Endothelial cell of umbilical vein (primary cell): ENCODE results near the gene PPM1L. TPM values are rescaled to one million over a fixed set of nuclear protein-coding genes. Genes with fewer than 3 reads are reported as not detected.
"Not testable (repeated sequence)": the region's sequence is repeated elsewhere in the genome, so short reads cannot be mapped to it uniquely, and the experiment has no call there.

Experiments used
- BruUV-seq: library from RNA; stranded (reverse); fragments of 400-500 nt; replicated peaks from 2 replicates; lab custom pipeline; 2021; lab: Mats Ljungman, UMichigan
- CTCF ChIA-PET: fragments of 300-600, 350-600 bp; sonication (Branson Sonifier 250); formaldehyde crosslinking; loops from one replicate; lab custom pipeline; 2021; ENCODE audit warnings: antibody characterized with exemption, inconsistent platforms; lab: Charles Lee
- POLR2A ChIA-PET: fragments of 300-600, 350-600 bp; sonication (Branson Sonifier 250); formaldehyde crosslinking; loops from one replicate; lab custom pipeline; 2021; ENCODE audit warnings: antibody characterized with exemption, inconsistent platforms; lab: Charles Lee
- DNase-seq: peaks from one replicate; pipeline ENCODE4 v3.0.0-alpha.2; 2011; ENCODE audit warnings: low read depth, low spot score
- FAIRE-seq: peaks from 2 replicates; lab custom pipeline; 2011; peaks lifted over from hg19 to GRCh38; lab: Jason Lieb, UNC
- H2AFZ ChIP-seq: 2 replicates; pipeline ENCODE4 v1.6.0; 2012; ENCODE audit warnings: low read depth, low read length, control low read depth, inconsistent platforms
- H3K27ac ChIP-seq: 2 replicates; pipeline ENCODE4 v1.5.1; 2011; ENCODE audit warnings: low read depth, mild to moderate bottlenecking, control low read depth, low read length, moderate library complexity; ENCODE audit not compliant: insufficient read depth
- H3K27me3 ChIP-seq, 2 experiments: 2 replicates each; pipeline versions ENCODE4 v1.6.0 to v1.6.1; 2011; ENCODE audit warnings: low read length in 2 of 2, mixed read lengths in 1 of 2; ENCODE audit not compliant: control insufficient read depth in 2 of 2, insufficient read depth in 2 of 2
- H3K36me3 ChIP-seq, 2 experiments: 2 replicates in 1 of 2; 3 replicates in 1 of 2; pipeline ENCODE4 v1.5.1; 2011; ENCODE audit warnings: low read length in 2 of 2, mild to moderate bottlenecking in 1 of 2, moderate library complexity in 1 of 2; ENCODE audit not compliant: control insufficient read depth in 2 of 2, insufficient read depth in 2 of 2; ENCODE audit errors: extremely low read depth in 1 of 2
- H3K4me1 ChIP-seq: 3 replicates; pipeline ENCODE4 v1.5.1; 2011; ENCODE audit warnings: mild to moderate bottlenecking, low read length; ENCODE audit not compliant: control insufficient read depth, insufficient read depth; ENCODE audit errors: extremely low read depth
- H3K4me2 ChIP-seq: 2 replicates; pipeline ENCODE4 v1.6.1; 2011; ENCODE audit warnings: low read length, control low read depth, mixed read lengths; ENCODE audit not compliant: insufficient read depth
- H3K4me3 ChIP-seq, 3 experiments: fragments of 200-600 bp in 1 of 3; sonication (generic), shearing (Covaris generic) in 1 of 3; replicated peaks in 1 of 3; 2 replicates each; pipeline ENCODE4 v1.5.1; 2011 to 2016; ENCODE audit warnings: control low read depth in 3 of 3, low read length in 3 of 3, mild to moderate bottlenecking in 2 of 3, inconsistent platforms in 1 of 3, low read depth in 1 of 3, moderate library complexity in 1 of 3; ENCODE audit not compliant: insufficient read depth in 1 of 3
- H3K79me2 ChIP-seq: 2 replicates; pipeline ENCODE4 v1.6.0; 2012; ENCODE audit warnings: low read length, inconsistent platforms; ENCODE audit not compliant: control insufficient read depth, insufficient read depth
- H3K9ac ChIP-seq: replicated peaks from 2 replicates; pipeline ENCODE3; 2011; ENCODE audit warnings: low read length, control low read depth; ENCODE audit not compliant: insufficient read depth; ENCODE audit errors: extremely low read depth
- H3K9me1 ChIP-seq: replicated peaks from 3 replicates; pipeline ENCODE4 v1.6.0; 2011; ENCODE audit warnings: mild to moderate bottlenecking, low read length; ENCODE audit not compliant: control insufficient read depth, insufficient read depth; ENCODE audit errors: extremely low read depth
- H3K9me3 ChIP-seq: replicated peaks from 2 replicates; pipeline ENCODE4 v1.5.1; 2012; ENCODE audit warnings: low read length, inconsistent platforms; ENCODE audit not compliant: control insufficient read depth, insufficient read depth
- H4K20me1 ChIP-seq: replicated peaks from 2 replicates; pipeline ENCODE3; 2011; ENCODE audit warnings: mild to moderate bottlenecking, low read length; ENCODE audit not compliant: control insufficient read depth, insufficient read depth; ENCODE audit errors: extremely low read depth
- EZH2 ChIP-seq: IDR thresholded peaks from 2 replicates; pipeline ENCODE4 v1.6.1; 2012; ENCODE audit warnings: borderline replicate concordance, low read depth, mild to moderate bottlenecking, moderate library complexity, low read length, inconsistent platforms; ENCODE audit not compliant: severe bottlenecking
- FOS ChIP-seq: IDR thresholded peaks from 2 replicates; pipeline ENCODE4 v1.6.1; 2011; ENCODE audit warnings: mild to moderate bottlenecking, low read length, moderate library complexity, borderline replicate concordance; ENCODE audit not compliant: insufficient read depth
- GATA2 ChIP-seq: IDR thresholded peaks from 2 replicates; pipeline ENCODE4 v1.7.0; 2011; ENCODE audit warnings: low read depth, mild to moderate bottlenecking, moderate library complexity, mixed read lengths, low read length; ENCODE audit not compliant: insufficient read length, insufficient read depth
- JUN ChIP-seq: IDR thresholded peaks from 2 replicates; pipeline ENCODE4 v1.6.1; 2011; ENCODE audit warnings: borderline replicate concordance, low read depth; ENCODE audit not compliant: insufficient read length, insufficient read depth
- MYC ChIP-seq: IDR thresholded peaks from one replicate; pipeline ENCODE4 v1.6.1; 2011; ENCODE audit warnings: mild to moderate bottlenecking, low read depth, low read length
- POLR2A ChIP-seq: IDR thresholded peaks from 2 replicates; pipeline ENCODE4 v1.6.1; 2012; ENCODE audit warnings: low read depth, mild to moderate bottlenecking, control low read depth, low read length
- POLR2AphosphoS5 ChIP-seq: IDR thresholded peaks from 2 replicates; pipeline ENCODE4 v1.6.1; 2012; ENCODE audit warnings: low read depth, mild to moderate bottlenecking, control low read depth, low read length, moderate library complexity; ENCODE audit not compliant: insufficient read depth
- dilution Hi-C: fragments of 300-500 bp; cut with MboI; formaldehyde crosslinking; loops from one replicate; pipeline ENCODE4 v1.15.0; 2019; ENCODE audit warnings: low sequenced_read_pairs; ENCODE audit not compliant: extremely low pct_ligation_motif_present
- intact Hi-C: fragments of 100-400 bp; cut with micrococcal nuclease; formaldehyde crosslinking; loops from one replicate; pipeline ENCODE4 v1.10.0; 2022
- polyA plus RNA-seq, 4 experiments: library from polyadenylated mRNA; depleted of rRNA in 3 of 4; stranded (reverse) in 3 of 4; unstranded in 1 of 4; fragments of >200 nt; gene quantifications; 2 replicates each; pipeline versions ENCODE4 v1.2.1 to v1.2.3, GENCODE V29; 2011 to 2012; ENCODE audit warnings: missing spikeins in 1 of 4
- total RNA-seq: library from RNA; stranded (reverse); gene quantifications from 2 replicates; pipeline ENCODE4 v1.2.3, GENCODE V29; 2021
- TF ChIP-seq, protein P1 (sequence below): IDR thresholded peaks from 2 replicates; pipeline ENCODE4 v1.6.1; 2011; ENCODE audit not compliant: insufficient read depth, insufficient read length
- TF ChIP-seq, protein P2 (sequence below), 2 donors: IDR thresholded peaks; 1 replicate in 1 of 2; 2 replicates in 1 of 2; pipeline ENCODE4 v1.5.1; 2011; ENCODE audit warnings: low read length in 2 of 2, mild to moderate bottlenecking in 2 of 2, moderate library complexity in 2 of 2, control low read depth in 1 of 2, inconsistent platforms in 1 of 2, low read depth in 1 of 2; ENCODE audit not compliant: insufficient read depth in 1 of 2; ENCODE audit errors: extremely low read depth in 1 of 2

The PPM1L gene
- total and polyA plus RNA-seq, 2 donors (not counting 3 experiments of a cell fraction or from before 2014, with no cell fraction given): 0.63 to 2.9 TPM

DNA sequence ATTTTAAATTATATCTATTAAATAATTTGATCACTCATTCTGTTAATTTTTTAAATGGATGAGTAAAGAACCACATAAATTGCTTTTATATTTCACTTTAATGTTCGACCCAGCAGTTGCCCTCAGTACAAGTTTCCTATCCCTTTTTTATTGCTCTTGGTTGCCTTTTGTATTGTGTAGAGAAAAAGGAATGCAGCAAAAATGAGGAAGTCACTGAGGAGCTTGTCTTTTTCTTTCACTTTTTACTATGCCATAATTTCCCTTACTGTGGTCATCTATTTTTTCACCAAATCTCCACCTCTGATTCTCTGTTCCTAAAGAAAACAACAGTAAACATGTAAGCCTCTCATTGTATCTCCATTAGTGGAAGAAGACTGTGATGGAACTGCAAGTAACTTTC lies 226.5 kb downstream of the PPM1L start:
- Histone ChIP-seq H4K20me1 (no peaks in the 10 kb centered on the region), H3K9me3 (no peaks in the 10 kb centered on the region), H3K36me3 (no peaks in the 10 kb centered on the region), H3K4me1 (no peaks in the 10 kb centered on the region), H3K9me1 (no peaks in the 10 kb centered on the region), H3K4me2 (no peak overlapping the region), H3K79me2 (no peaks in the 10 kb centered on the region), H2AFZ (no peak overlapping the region), H3K9ac (no peak overlapping the region), H3K27ac (no peak overlapping the region), H3K4me3 (no peak overlapping the region), H3K27me3 (no peaks in the 10 kb centered on the region)
- FAIRE-seq (no peak), DNase-seq (no peak)
- no TSS peak for BruUV-seq
- dilution Hi-C loops (no loop called here), intact Hi-C loops (no loop called here)
- POLR2A ChIA-PET: no interaction called here
- CTCF ChIA-PET: interaction anchor here (0.7 kb wide), 1 partner anchor 10 kb away, joined by 3 read pairs; no protein-coding TSS in a partner anchor
- TF ChIP-seq JUN: no peak
- TF ChIP-seq, protein P1, sequence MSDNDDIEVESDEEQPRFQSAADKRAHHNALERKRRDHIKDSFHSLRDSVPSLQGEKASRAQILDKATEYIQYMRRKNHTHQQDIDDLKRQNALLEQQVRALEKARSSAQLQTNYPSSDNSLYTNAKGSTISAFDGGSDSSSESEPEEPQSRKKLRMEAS: no peak
- TF ChIP-seq GATA2: no peak
- TF ChIP-seq MYC: no peak
- TF ChIP-seq FOS: no peak
- no peak for TF ChIP-seq POLR2A
- TF ChIP-seq, protein P2, sequence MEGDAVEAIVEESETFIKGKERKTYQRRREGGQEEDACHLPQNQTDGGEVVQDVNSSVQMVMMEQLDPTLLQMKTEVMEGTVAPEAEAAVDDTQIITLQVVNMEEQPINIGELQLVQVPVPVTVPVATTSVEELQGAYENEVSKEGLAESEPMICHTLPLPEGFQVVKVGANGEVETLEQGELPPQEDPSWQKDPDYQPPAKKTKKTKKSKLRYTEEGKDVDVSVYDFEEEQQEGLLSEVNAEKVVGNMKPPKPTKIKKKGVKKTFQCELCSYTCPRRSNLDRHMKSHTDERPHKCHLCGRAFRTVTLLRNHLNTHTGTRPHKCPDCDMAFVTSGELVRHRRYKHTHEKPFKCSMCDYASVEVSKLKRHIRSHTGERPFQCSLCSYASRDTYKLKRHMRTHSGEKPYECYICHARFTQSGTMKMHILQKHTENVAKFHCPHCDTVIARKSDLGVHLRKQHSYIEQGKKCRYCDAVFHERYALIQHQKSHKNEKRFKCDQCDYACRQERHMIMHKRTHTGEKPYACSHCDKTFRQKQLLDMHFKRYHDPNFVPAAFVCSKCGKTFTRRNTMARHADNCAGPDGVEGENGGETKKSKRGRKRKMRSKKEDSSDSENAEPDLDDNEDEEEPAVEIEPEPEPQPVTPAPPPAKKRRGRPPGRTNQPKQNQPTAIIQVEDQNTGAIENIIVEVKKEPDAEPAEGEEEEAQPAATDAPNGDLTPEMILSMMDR (IDR thresholded peaks at IDR 0.05; ENCODE audit: extremely low read depth in 1 of 2, insufficient read depth in 1 of 2, low read depth in 1 of 2, low read length in 2 of 2): no peak
- TF ChIP-seq EZH2: no peak
- TF ChIP-seq POLR2AphosphoS5: no peak

DNA sequence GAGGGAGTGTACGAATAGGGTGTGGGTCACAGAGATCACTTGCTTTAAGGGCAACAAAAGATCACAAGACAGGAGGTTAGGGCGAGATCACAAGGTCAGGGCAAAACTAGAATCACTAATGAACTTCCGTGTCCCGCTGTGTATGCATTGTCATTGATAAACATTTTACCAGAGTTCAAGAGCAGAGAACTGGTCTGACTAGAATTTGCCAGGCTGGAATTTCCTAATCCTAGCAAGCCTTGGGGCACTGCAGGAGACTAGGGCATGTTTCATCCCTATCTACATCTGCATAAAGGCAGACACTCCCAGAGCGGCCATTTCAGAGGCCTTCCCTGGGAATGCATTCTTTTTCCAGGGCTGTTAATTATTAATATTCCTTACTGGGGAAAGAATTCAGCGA lies 227.9 kb downstream of the PPM1L start:
- H3K9me1 ChIP-seq, H3K4me2 ChIP-seq, H3K9me3 ChIP-seq, H4K20me1 ChIP-seq, intact Hi-C loops, FAIRE-seq, H3K27ac ChIP-seq, H2AFZ ChIP-seq, DNase-seq, CTCF ChIA-PET, POLR2A ChIA-PET, H3K4me1 ChIP-seq, H3K36me3 ChIP-seq, H3K27me3 ChIP-seq, dilution Hi-C loops, H3K4me3 ChIP-seq, H3K79me2 ChIP-seq, BruUV-seq, H3K9ac ChIP-seq: not testable (repeated sequence)
